Uterus (tissue), 4 donors: Measurements from ENCODE around the gene FHIT. TPM values are rescaled to one million over a fixed set of nuclear protein-coding genes. Genes with fewer than 3 reads are reported as not detected.

Source experiments
- DNase-seq, 2 donors: peaks; one replicate each; pipeline ENCODE4 v3.0.0-alpha.2; 2019 to 2020
- H3K27ac ChIP-seq, 2 donors: fragments of 200-600 bp; sonication (generic); 1 replicate in 1 of 2; 2 replicates in 1 of 2; pipeline ENCODE4 v1.5.1; 2016 to 2018
- H3K27me3 ChIP-seq, 2 donors: fragments of 200-600 bp; sonication (generic); one replicate each; pipeline ENCODE4 v1.5.1; 2018 to 2019; ENCODE audit warnings: control low read depth in 1 of 2
- H3K36me3 ChIP-seq, 2 donors: fragments of 200-600 bp; sonication (generic); one replicate each; pipeline ENCODE4 v1.5.1; 2019; ENCODE audit warnings: control low read depth in 1 of 2
- H3K4me1 ChIP-seq, 2 donors: fragments of 200-600 bp; sonication (generic); one replicate each; pipeline ENCODE4 v1.5.1; 2018 to 2019; ENCODE audit warnings: control low read depth in 1 of 2
- H3K4me3 ChIP-seq, 2 donors: fragments of 200-600 bp; sonication (generic); 1 replicate in 1 of 2; 2 replicates in 1 of 2; pipeline ENCODE4 v1.5.1; 2018 to 2019; ENCODE audit warnings: mild to moderate bottlenecking in 1 of 2
- H3K9me3 ChIP-seq, 2 donors: fragments of 200-600 bp; sonication (generic); one replicate each; pipeline ENCODE4 v1.5.1; 2019; ENCODE audit warnings: control low read depth in 1 of 2
- CTCF ChIP-seq, 4 experiments: fragments of 200-600 bp in 2 of 4; fragments of 450-650 bp in 2 of 4; sonication (generic) in 2 of 4; IDR thresholded peaks; one replicate each; pipeline ENCODE4 v1.5.1; 2016 to 2019; ENCODE audit warnings: antibody characterized with exemption in 4 of 4, mild to moderate bottlenecking in 2 of 4, moderate library complexity in 1 of 4
- POLR2A ChIP-seq, 2 donors: fragments of 450-650 bp; IDR thresholded peaks; one replicate each; pipeline ENCODE4 v1.6.1; 2016; ENCODE audit warnings: antibody characterized with exemption in 2 of 2, mild to moderate bottlenecking in 1 of 2, moderate library complexity in 1 of 2
- intact Hi-C: fragments of 100-400 bp; cut with DNase I; formaldehyde crosslinking; loops from one replicate; pipeline ENCODE4 v1.15.1; 2023; ENCODE audit warnings: low total_unique reads
- total RNA-seq, 4 donors: library from RNA; depleted of rRNA in 3 of 4; stranded (reverse); fragments of >200 nt in 3 of 4; gene quantifications; one replicate each; pipeline versions ENCODE4 v1.1.0 to v1.2.4, GENCODE V29; 2014 to 2023
- donor health status: DM: yes; HTN: yes; CAD: no.

The FHIT gene
- total RNA-seq, 4 donors from 2014 or later, result 1.3 to 15.2 (median 7.3) TPM

DNA sequence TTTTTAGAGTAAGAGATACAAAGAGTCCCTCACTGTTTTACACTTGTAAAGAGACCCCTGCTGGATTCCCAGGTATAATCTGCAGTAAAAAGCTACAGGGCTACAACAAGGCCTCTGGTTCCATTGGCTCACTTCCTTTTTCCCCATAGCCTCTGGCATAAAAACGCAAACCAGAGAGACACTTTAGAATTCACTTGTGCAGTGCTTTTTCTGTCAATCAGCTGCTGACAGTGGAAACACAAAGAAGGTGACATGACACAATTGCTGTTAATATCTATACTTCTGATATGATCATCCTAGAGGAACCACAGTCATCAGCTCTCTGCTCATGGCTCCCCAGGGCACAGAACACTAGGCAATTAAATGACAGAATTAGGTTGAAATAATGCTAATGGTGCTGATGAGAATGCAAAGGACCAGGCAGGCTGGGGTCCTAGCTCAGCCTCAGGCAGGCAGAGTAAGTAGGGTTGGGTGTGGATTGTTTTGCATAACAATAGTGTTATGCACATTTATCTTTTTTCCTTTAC, 1533.5 kb downstream of the FHIT start:
- TF ChIP-seq POLR2A (IDR thresholded peaks at IDR 0.05), result no peak
- no peak for TF ChIP-seq CTCF (IDR thresholded peaks at IDR 0.05)
- H3K4me1 ChIP-seq, result no peaks in the 10 kb centered on the region

GRCh38 chr3:59714066-59714465, 1537.2 kb downstream of the FHIT start:
- H3K27me3 ChIP-seq, result no peaks in the 10 kb centered on the region
- no peaks in the 10 kb centered on the region for H3K4me1 ChIP-seq
- H3K9me3 ChIP-seq, result no peaks in the 10 kb centered on the region
- no peak overlapping the region for H3K27ac ChIP-seq
- TF ChIP-seq CTCF (IDR thresholded peaks at IDR 0.05) (no peak), POLR2A (IDR thresholded peaks at IDR 0.05) (no peak)
- no peak overlapping the region for H3K4me3 ChIP-seq
- DNase-seq, result no peak
- intact Hi-C loops, result no loop called here
- no peaks in the 10 kb centered on the region for H3K36me3 ChIP-seq

More for the DNA sequence above, 1533.5 kb downstream of the FHIT start:
- Histone ChIP-seq H3K27me3 (no peaks in the 10 kb centered on the region), H3K4me3 (no peak overlapping the region), H3K9me3 (no peaks in the 10 kb centered on the region), H3K27ac (no peak overlapping the region), H3K36me3 (no peaks in the 10 kb centered on the region)
- no peak for DNase-seq
- intact Hi-C loops, result no loop called here

GRCh38 chr3:59710554-59710953, 1540.7 kb downstream of the FHIT start:
- Histone ChIP-seq H3K4me1 (no peaks in the 10 kb centered on the region), H3K27me3 (no peaks in the 10 kb centered on the region), H3K9me3 (no peaks in the 10 kb centered on the region), H3K36me3 (no peaks in the 10 kb centered on the region), H3K4me3 (no peak overlapping the region), H3K27ac (no peak overlapping the region)
- no peak for DNase-seq
- intact Hi-C loops, result no loop called here
- TF ChIP-seq POLR2A (IDR thresholded peaks at IDR 0.05), result no peak
- TF ChIP-seq CTCF (IDR thresholded peaks at IDR 0.05), result no peak

- Histone ChIP-seq H3K4me3 (no peak overlapping the region), H3K36me3 (no peaks in the 10 kb centered on the region), H3K27ac (no peak overlapping the region), H3K9me3 (no peaks in the 10 kb centered on the region), H3K27me3 (no peaks in the 10 kb centered on the region), H3K4me1 (no peaks in the 10 kb centered on the region)
- TF ChIP-seq POLR2A (IDR thresholded peaks at IDR 0.05) (no peak), CTCF (IDR thresholded peaks at IDR 0.05) (no peak)
- intact Hi-C loops, result no loop called here
- DNase-seq, result peak in 1 of 2 donors; percentile 16
These were observed 1541.3 kb downstream of the FHIT start for GRCh38 chr3:59709702-59710553.

- Histone ChIP-seq H3K4me1 (no peaks in the 10 kb centered on the region), H3K36me3 (no peaks in the 10 kb centered on the region), H3K9me3 (no peaks in the 10 kb centered on the region), H3K4me3 (no peak overlapping the region), H3K27me3 (no peaks in the 10 kb centered on the region), H3K27ac (no peak overlapping the region)
- TF ChIP-seq CTCF (IDR thresholded peaks at IDR 0.05) (no peak), POLR2A (IDR thresholded peaks at IDR 0.05) (no peak)
- intact Hi-C loops, result no loop called here
- DNase-seq, result no peak
These were observed 1543.0 kb downstream of the FHIT start for GRCh38 chr3:59708202-59708601.
